Activated B cell treated with CpG ODN at 0.5 μM for 24 hours (primary cell): ENCODE results near the gene ZNF791. TPM values are rescaled to one million over a fixed set of nuclear protein-coding genes. Genes with fewer than 3 reads are reported as not detected.

ENCODE experiments used
- ATAC-seq: fragments of 200-7000 bp; cut with Tn5 transposase; one replicate; pipeline ENCODE4 v1.10.0; 2021; ENCODE audit warnings: low read depth, mild to moderate bottlenecking, moderate library complexity
- CTCF ChIA-PET: fragments of 350-600 bp; sonication (Branson Sonifier 250); formaldehyde crosslinking; loops from one replicate; lab custom pipeline; 2021; ENCODE audit warnings: antibody characterized with exemption; lab: Charles Lee
- POLR2A ChIA-PET: fragments of 350-600 bp; sonication (Branson Sonifier 250); formaldehyde crosslinking; loops from one replicate; lab custom pipeline; 2021; ENCODE audit warnings: antibody characterized with exemption; lab: Charles Lee
- DNase-seq: peaks from one replicate; pipeline ENCODE4 v3.0.0; 2022
- H3K27ac Mint-ChIP-seq: one replicate; pipeline ENCODE4 v1.8.0; 2020; ENCODE audit warnings: mixed read lengths
- H3K27me3 Mint-ChIP-seq: one replicate; pipeline ENCODE4 v1.8.0; 2021; ENCODE audit warnings: mixed read lengths
- H3K36me3 Mint-ChIP-seq: one replicate; pipeline ENCODE4 v1.8.0; 2021; ENCODE audit warnings: low read depth, mixed read lengths
- H3K4me1 Mint-ChIP-seq: one replicate; pipeline ENCODE4 v1.8.0; 2021; ENCODE audit warnings: mixed read lengths
- H3K4me3 Mint-ChIP-seq: one replicate; pipeline ENCODE4 v1.8.0; 2020; ENCODE audit warnings: mild to moderate bottlenecking, mixed read lengths
- H3K9me3 Mint-ChIP-seq: one replicate; pipeline ENCODE4 v1.8.0; 2020; ENCODE audit warnings: mixed read lengths
- CTCF ChIP-seq: fragments of 200-600 bp; IDR thresholded peaks from one replicate; pipeline ENCODE4 v1.8.0; 2022; ENCODE audit warnings: antibody characterized with exemption, mild to moderate bottlenecking
- intact Hi-C: fragments of 100-400 bp; cut with micrococcal nuclease; formaldehyde crosslinking; loops from one replicate; pipeline ENCODE4 v1.15.1; 2024
- total RNA-seq: library from RNA; stranded (reverse); gene quantifications from 2 replicates; pipeline ENCODE4 v1.2.3, GENCODE V29; 2022

ZNF791 gene
- total RNA-seq, 1 donor from 2014 or later: 46.1 TPM

DNA sequence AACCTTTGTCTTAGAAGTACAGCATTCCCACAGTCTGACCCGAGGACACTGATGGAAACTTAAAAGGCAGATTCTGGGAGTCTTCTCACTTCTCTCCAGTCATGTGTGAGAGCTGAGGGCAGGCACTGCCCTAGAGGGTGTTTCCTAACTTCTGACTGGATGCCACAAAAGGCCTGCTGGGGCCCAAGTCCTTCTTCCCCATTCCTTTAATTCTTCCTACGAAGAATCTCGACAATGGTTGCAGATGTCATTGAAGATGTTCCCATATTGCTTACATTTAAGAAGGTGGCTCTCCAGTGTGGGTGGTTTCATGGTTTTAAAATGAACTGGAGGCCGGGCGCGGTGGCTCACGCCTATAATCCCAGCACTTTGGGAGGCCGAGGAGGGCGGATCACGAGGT, 32.1 kb upstream of the ZNF791 start:
- Mint-ChIP-seq H3K27ac (no peak overlapping the region), H3K9me3 (peaks cover 13% of the 10 kb centered on the region), H3K27me3 (no peaks in the 10 kb centered on the region), H3K4me1 (peaks cover 25% of the 10 kb centered on the region), H3K36me3 (peaks cover 48% of the 10 kb centered on the region), H3K4me3 (no peak overlapping the region)
- TF ChIP-seq CTCF: no peak
- no peak for ATAC-seq
- ChIA-PET POLR2A (interaction anchor here (0.6 to 0.8 kb wide), 3 partner anchors 28 to 700 kb away, joined by 3 to 10 read pairs (median 4); no protein-coding TSS in a partner anchor), CTCF (interaction anchor here (1.5 kb wide), 1 partner anchor 93 kb away, joined by 4 read pairs; no protein-coding TSS in a partner anchor)
- intact Hi-C loops: no loop called here
- DNase-seq: no peak

- H3K36me3 Mint-ChIP-seq: peaks cover 48% of the 10 kb centered on the region
- ChIA-PET POLR2A (no interaction called here), CTCF (no interaction called here)
- DNase-seq (no peak), ATAC-seq (no peak)
- intact Hi-C loops: no loop called here
- H3K9me3 Mint-ChIP-seq: peaks cover 13% of the 10 kb centered on the region
- peaks cover 9% of the 10 kb centered on the region for H3K4me1 Mint-ChIP-seq
- TF ChIP-seq CTCF: no peak
- no peaks in the 10 kb centered on the region for H3K27me3 Mint-ChIP-seq
- no peak overlapping the region for H3K27ac Mint-ChIP-seq
- H3K4me3 Mint-ChIP-seq: no peak overlapping the region
Observed at GRCh38 chr19:12580180-12580694, 30.5 kb upstream of the ZNF791 start.

- ChIA-PET POLR2A (interaction anchor here (0.7 to 1.0 kb wide), 2 partner anchors 31 to 1000 kb away, joined by 3 to 4 read pairs; no protein-coding TSS in a partner anchor), CTCF (no interaction called here)
- DNase-seq (no peak), ATAC-seq (no peak)
- Mint-ChIP-seq H3K27ac (no peak overlapping the region), H3K4me1 (peaks cover 3% of the 10 kb centered on the region), H3K4me3 (no peak overlapping the region), H3K27me3 (no peaks in the 10 kb centered on the region), H3K36me3 (peaks cover 48% of the 10 kb centered on the region), H3K9me3 (peaks cover 13% of the 10 kb centered on the region)
- TF ChIP-seq CTCF: no peak
- intact Hi-C loops: no loop called here
Observed at GRCh38 chr19:12581100-12581499, 29.6 kb upstream of the ZNF791 start.

DNA sequence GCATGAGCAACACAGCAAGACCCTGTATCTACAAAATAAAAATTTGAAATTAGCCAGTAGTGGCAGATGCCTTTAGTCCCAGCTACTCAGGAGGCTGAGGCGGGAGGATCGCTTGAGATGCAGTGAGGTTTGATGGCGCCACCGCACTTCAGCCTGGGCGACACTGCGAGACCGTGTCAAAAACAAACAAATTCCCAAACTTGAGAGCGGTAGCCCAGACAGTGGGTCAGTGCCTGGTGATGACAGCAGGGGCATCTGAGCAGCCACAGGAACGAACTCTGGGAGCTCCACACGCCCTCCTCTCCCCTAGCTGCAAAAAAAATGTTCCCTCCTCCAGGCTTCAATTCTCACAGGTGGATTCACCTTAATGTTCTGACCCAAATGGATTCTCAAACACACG, 14.2 kb upstream of the ZNF791 start:
- no peak for TF ChIP-seq CTCF
- H3K4me3 Mint-ChIP-seq: no peak overlapping the region

GRCh38 chr19:12596927-12597548, 13.7 kb upstream of the ZNF791 start:
- intact Hi-C loops: no loop called here
- ChIA-PET CTCF (no interaction called here), POLR2A (interaction anchor here (0.6 kb wide), 1 partner anchor 9 kb away, joined by 9 read pairs; no protein-coding TSS in a partner anchor)
- H3K36me3 Mint-ChIP-seq: peaks cover 33% of the 10 kb centered on the region
- H3K4me3 Mint-ChIP-seq: no peak overlapping the region
- H3K27ac Mint-ChIP-seq: no peak overlapping the region
- no peak for TF ChIP-seq CTCF
- H3K27me3 Mint-ChIP-seq: no peaks in the 10 kb centered on the region
- DNase-seq: no peak
- ATAC-seq: no peak
- no peaks in the 10 kb centered on the region for H3K9me3 Mint-ChIP-seq
- no peaks in the 10 kb centered on the region for H3K4me1 Mint-ChIP-seq

More for the DNA sequence above, 14.2 kb upstream of the ZNF791 start:
- no peak for ATAC-seq
- H3K27ac Mint-ChIP-seq: no peak overlapping the region
- ChIA-PET CTCF (no interaction called here), POLR2A (interaction anchor here (0.6 kb wide), 1 partner anchor 10 kb away, joined by 9 read pairs; no protein-coding TSS in a partner anchor)
- peaks cover 35% of the 10 kb centered on the region for H3K36me3 Mint-ChIP-seq
- no peak for DNase-seq
- H3K4me1 Mint-ChIP-seq: no peaks in the 10 kb centered on the region
- intact Hi-C loops: no loop called here
- no peaks in the 10 kb centered on the region for H3K9me3 Mint-ChIP-seq
- H3K27me3 Mint-ChIP-seq: no peaks in the 10 kb centered on the region
